Ishikawa (cell line): ENCODE data around the gene MT3.

Experiments used
- TAF1 ChIP-seq: IDR thresholded peaks from 2 replicates; pipeline ENCODE4 v1.6.1; 2012; ENCODE audit warnings: low read depth, mild to moderate bottlenecking
- TEAD4 ChIP-seq: IDR thresholded peaks from 2 replicates; pipeline ENCODE4 v1.6.1; 2012
- USF1 ChIP-seq: IDR thresholded peaks from 2 replicates; pipeline ENCODE4 v1.6.1; 2012

- TF ChIP-seq TEAD4 (no peak), TAF1 (no peak), USF1 (no peak)
These were observed 17.3 kb downstream of the MT3 start for GRCh38 chr16:56606476-56607108.
